Measurements from ENCODE around the gene ANTXR2. TPM values are rescaled to one million over a fixed set of nuclear protein-coding genes. Genes with fewer than 3 reads are reported as not detected.

ANTXR2 gene
- total RNA-seq, 1 experiment from 2014 or later = 7.7 TPM

- H3K36me3 ChIP-seq (replicated peaks; ENCODE audit: control insufficient read depth, insufficient read depth, low read length) = no peaks in the 10 kb centered on the region
- no peak overlapping the region for H3K4me3 ChIP-seq (ENCODE audit: insufficient read depth, low read depth, low read length)
- DNase-seq = no peak
- H3K27me3 ChIP-seq (ENCODE audit: control insufficient read depth, insufficient read depth, low read length) = no peaks in the 10 kb centered on the region
Measured at GRCh38 chr4:79934660-79935059, 138.4 kb downstream of the ANTXR2 start.

- H3K4me3 ChIP-seq (ENCODE audit: insufficient read depth, low read depth, low read length) = no peak overlapping the region
- H3K27me3 ChIP-seq (ENCODE audit: control insufficient read depth, insufficient read depth, low read length) = no peaks in the 10 kb centered on the region
- H3K36me3 ChIP-seq (replicated peaks; ENCODE audit: control insufficient read depth, insufficient read depth, low read length) = no peaks in the 10 kb centered on the region
- no peak for DNase-seq
Measured at GRCh38 chr4:79927931-79928330, 145.1 kb downstream of the ANTXR2 start.

GRCh38 chr4:79923281-79923680, 149.7 kb downstream of the ANTXR2 start:
- no peaks in the 10 kb centered on the region for H3K27me3 ChIP-seq (ENCODE audit: control insufficient read depth, insufficient read depth, low read length)
- H3K36me3 ChIP-seq (replicated peaks; ENCODE audit: control insufficient read depth, insufficient read depth, low read length) = no peaks in the 10 kb centered on the region
- DNase-seq = no peak
- no peak overlapping the region for H3K4me3 ChIP-seq (ENCODE audit: insufficient read depth, low read depth, low read length)

GRCh38 chr4:79922011-79922410, 151.0 kb downstream of the ANTXR2 start:
- H3K27me3 ChIP-seq (ENCODE audit: control insufficient read depth, insufficient read depth, low read length) = no peaks in the 10 kb centered on the region
- DNase-seq = no peak
- no peak overlapping the region for H3K4me3 ChIP-seq (ENCODE audit: insufficient read depth, low read depth, low read length)
- no peaks in the 10 kb centered on the region for H3K36me3 ChIP-seq (replicated peaks; ENCODE audit: control insufficient read depth, insufficient read depth, low read length)

- Histone ChIP-seq H3K4me3 (ENCODE audit: insufficient read depth, low read depth, low read length) (no peak overlapping the region), H3K27me3 (ENCODE audit: control insufficient read depth, insufficient read depth, low read length) (no peaks in the 10 kb centered on the region), H3K36me3 (replicated peaks; ENCODE audit: control insufficient read depth, insufficient read depth, low read length) (no peaks in the 10 kb centered on the region)
- no peak for DNase-seq
Measured at GRCh38 chr4:79920163-79920853, 152.7 kb downstream of the ANTXR2 start.

DNA sequence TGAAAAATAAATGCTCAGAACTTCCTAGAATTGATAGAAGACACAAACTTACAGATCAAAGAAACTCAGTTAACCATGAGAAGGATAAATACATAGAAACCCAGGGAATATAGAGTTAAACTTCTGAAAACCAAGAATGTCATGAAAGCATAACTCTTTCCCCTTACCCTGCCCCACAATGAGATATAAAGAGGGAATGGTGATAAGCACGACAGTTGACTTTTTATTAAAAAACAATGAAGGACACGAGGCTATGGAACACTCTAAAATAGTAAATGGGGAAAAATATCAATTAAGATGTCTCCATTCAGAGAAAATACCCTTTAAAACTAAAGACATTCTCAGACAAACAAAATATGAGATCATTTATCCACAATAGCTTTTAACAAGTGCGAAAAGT, 154.7 kb downstream of the ANTXR2 start:
- no peak for DNase-seq
- H3K4me3 ChIP-seq (ENCODE audit: insufficient read depth, low read depth, low read length) = no peak overlapping the region
- H3K36me3 ChIP-seq (replicated peaks; ENCODE audit: control insufficient read depth, insufficient read depth, low read length) = no peaks in the 10 kb centered on the region
- no peaks in the 10 kb centered on the region for H3K27me3 ChIP-seq (ENCODE audit: control insufficient read depth, insufficient read depth, low read length)

DNA sequence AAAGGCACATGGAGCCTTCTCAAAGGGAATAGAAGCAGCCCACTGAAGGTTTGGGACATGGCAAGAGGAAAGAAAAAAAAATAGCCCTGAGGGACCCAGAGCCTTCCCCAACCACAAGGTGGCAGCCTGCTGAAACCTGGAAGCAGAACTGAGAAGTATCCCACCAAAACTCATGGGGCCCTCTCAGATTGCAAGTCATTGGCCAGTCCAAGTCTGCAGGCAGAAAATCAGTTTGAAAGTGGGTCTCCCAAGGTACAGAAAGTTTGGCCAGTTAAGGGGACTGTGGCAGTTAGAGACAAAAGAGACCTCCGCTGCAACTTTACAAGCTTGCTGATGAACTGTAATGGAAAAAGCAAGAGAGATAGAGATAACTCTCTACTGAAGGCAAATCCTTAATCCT, 155.8 kb downstream of the ANTXR2 start:
- Histone ChIP-seq H3K4me3 (ENCODE audit: insufficient read depth, low read depth, low read length) (no peak overlapping the region), H3K27me3 (ENCODE audit: control insufficient read depth, insufficient read depth, low read length) (no peaks in the 10 kb centered on the region), H3K36me3 (replicated peaks; ENCODE audit: control insufficient read depth, insufficient read depth, low read length) (no peaks in the 10 kb centered on the region)
- DNase-seq = no peak

GRCh38 chr4:79915246-79915645, 157.8 kb downstream of the ANTXR2 start:
- Histone ChIP-seq H3K27me3 (ENCODE audit: control insufficient read depth, insufficient read depth, low read length) (no peaks in the 10 kb centered on the region), H3K36me3 (replicated peaks; ENCODE audit: control insufficient read depth, insufficient read depth, low read length) (no peaks in the 10 kb centered on the region), H3K4me3 (ENCODE audit: insufficient read depth, low read depth, low read length) (no peak overlapping the region)
- DNase-seq = no peak

GRCh38 chr4:79913581-79913980, 159.4 kb downstream of the ANTXR2 start:
- no peak for DNase-seq
- no peaks in the 10 kb centered on the region for H3K36me3 ChIP-seq (replicated peaks; ENCODE audit: control insufficient read depth, insufficient read depth, low read length)

DNA sequence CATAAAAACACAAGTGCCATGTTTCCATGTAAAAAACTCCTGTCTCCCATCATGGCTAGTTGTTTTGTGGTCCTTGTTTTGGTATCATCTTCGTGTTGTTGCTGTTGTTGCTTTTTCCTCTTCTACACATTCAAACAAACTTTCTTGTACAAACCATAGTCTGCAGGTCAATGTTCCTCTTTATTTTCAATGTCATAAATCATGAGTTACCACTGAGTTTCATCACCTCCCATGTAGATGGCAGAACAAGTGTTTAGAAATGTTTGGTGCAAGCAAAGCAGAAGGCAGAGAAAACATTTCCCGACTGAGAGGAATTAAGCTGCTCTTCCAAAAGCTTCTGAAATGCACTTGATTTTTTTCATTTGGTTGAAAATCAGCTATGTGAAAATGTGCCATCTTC, 166.0 kb downstream of the ANTXR2 start:
- DNase-seq = no peak
- H3K27me3 ChIP-seq (ENCODE audit: control insufficient read depth, insufficient read depth, low read length) = no peaks in the 10 kb centered on the region
- no peak overlapping the region for H3K4me3 ChIP-seq (ENCODE audit: insufficient read depth, low read depth, low read length)
- H3K36me3 ChIP-seq (replicated peaks; ENCODE audit: control insufficient read depth, insufficient read depth, low read length) = no peaks in the 10 kb centered on the region

More at GRCh38 chr4:79913581-79913980, 159.4 kb downstream of the ANTXR2 start:
- no peaks in the 10 kb centered on the region for H3K27me3 ChIP-seq (ENCODE audit: control insufficient read depth, insufficient read depth, low read length)
- no peak overlapping the region for H3K4me3 ChIP-seq (ENCODE audit: insufficient read depth, low read depth, low read length)

GRCh38 chr4:79906303-79906702, 166.7 kb downstream of the ANTXR2 start:
- no peaks in the 10 kb centered on the region for H3K27me3 ChIP-seq (ENCODE audit: control insufficient read depth, insufficient read depth, low read length)
- no peaks in the 10 kb centered on the region for H3K36me3 ChIP-seq (replicated peaks; ENCODE audit: control insufficient read depth, insufficient read depth, low read length)

DNA sequence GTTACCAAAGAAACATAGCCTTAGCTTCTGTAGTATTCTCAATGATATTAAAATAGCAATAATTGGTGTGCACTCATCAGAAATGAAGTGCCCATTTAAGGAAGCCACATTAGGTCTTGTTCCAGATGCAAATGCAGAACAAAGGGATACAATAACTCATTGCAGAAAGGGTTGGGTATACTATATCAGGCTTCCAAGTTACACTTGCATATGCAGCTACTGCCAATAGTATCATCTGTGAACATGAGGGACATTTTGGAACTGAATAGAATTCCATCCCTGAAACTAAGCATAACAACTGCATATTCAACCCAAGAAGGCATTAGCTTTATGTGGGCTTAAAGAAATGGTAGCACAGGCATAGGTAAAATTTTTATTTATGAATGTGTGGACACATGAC, 167.8 kb downstream of the ANTXR2 start:
- Histone ChIP-seq H3K4me3 (ENCODE audit: insufficient read depth, low read depth, low read length) (no peak overlapping the region), H3K36me3 (replicated peaks; ENCODE audit: control insufficient read depth, insufficient read depth, low read length) (no peaks in the 10 kb centered on the region), H3K27me3 (ENCODE audit: control insufficient read depth, insufficient read depth, low read length) (no peaks in the 10 kb centered on the region)
- DNase-seq = no peak

More at GRCh38 chr4:79906303-79906702, 166.7 kb downstream of the ANTXR2 start:
- no peak for DNase-seq
- H3K4me3 ChIP-seq (ENCODE audit: insufficient read depth, low read depth, low read length) = no peak overlapping the region

GRCh38 chr4:79904331-79904730, 168.7 kb downstream of the ANTXR2 start:
- H3K4me3 ChIP-seq (ENCODE audit: insufficient read depth, low read depth, low read length) = no peak overlapping the region
- H3K36me3 ChIP-seq (replicated peaks; ENCODE audit: control insufficient read depth, insufficient read depth, low read length) = no peaks in the 10 kb centered on the region
- DNase-seq = no peak
- no peaks in the 10 kb centered on the region for H3K27me3 ChIP-seq (ENCODE audit: control insufficient read depth, insufficient read depth, low read length)

DNA sequence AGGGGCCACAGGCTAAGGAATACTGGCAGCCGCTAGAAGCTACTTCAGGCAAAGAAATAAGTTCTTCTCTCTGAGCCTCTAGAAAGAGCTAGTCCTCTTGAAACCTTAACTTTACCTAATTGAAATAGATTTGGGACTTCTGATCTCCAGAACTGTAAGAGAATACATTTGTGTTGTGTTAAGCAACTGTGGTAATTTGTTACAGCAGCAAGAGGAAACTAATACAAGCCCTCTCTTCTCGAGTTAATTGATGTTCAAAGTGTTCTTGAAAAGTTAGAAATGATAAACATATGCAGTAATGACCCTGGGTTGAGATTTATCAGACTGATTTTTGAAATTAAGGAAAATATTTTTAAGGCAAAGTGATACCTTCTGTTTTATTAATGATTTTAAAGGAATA, 172.8 kb downstream of the ANTXR2 start:
- DNase-seq = no peak
- Histone ChIP-seq H3K36me3 (replicated peaks; ENCODE audit: control insufficient read depth, insufficient read depth, low read length) (no peaks in the 10 kb centered on the region), H3K27me3 (ENCODE audit: control insufficient read depth, insufficient read depth, low read length) (no peaks in the 10 kb centered on the region), H3K4me3 (ENCODE audit: insufficient read depth, low read depth, low read length) (no peak overlapping the region)

DNA sequence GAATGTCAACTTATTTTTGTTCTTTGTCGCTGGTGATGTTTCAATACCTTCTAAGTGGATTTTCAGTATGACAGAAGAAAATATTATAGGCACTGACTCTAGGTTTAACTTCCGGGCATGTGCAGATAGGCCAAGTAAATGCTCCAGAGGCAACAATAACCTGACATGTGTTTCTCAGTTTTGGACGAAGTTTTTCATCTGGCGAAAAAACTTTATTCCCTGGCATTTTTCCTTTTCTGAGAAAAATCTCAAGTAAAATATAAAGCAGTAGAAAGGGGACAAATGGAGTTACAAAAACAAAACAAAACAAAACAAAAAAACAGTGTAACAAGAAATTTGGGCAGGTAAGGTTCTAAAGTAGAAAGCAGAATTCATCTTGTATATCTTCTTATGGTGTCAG, 173.5 kb downstream of the ANTXR2 start:
- no peaks in the 10 kb centered on the region for H3K27me3 ChIP-seq (ENCODE audit: control insufficient read depth, insufficient read depth, low read length)
- no peak overlapping the region for H3K4me3 ChIP-seq (ENCODE audit: insufficient read depth, low read depth, low read length)
- no peaks in the 10 kb centered on the region for H3K36me3 ChIP-seq (replicated peaks; ENCODE audit: control insufficient read depth, insufficient read depth, low read length)
- DNase-seq = no peak

DNA sequence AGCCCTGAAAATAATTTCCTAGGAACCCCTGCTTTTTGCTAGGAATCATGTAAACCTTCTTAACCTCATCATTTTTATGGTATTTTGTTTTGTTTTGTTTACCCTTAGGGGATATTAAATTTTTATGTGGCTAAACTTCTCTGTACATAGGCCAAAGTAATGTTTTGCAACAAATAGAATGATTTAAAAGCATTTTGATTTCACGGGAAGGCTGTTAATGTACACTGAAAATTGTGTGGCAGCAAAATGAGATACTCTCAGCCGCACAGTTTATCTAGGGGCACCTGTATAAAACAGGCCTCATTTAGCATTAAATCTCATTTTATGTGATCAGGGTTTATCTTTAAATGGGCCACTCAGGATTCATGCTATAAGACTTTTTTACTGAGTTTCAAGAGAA, 175.0 kb downstream of the ANTXR2 start:
- Histone ChIP-seq H3K4me3 (ENCODE audit: insufficient read depth, low read depth, low read length) (no peak overlapping the region), H3K36me3 (replicated peaks; ENCODE audit: control insufficient read depth, insufficient read depth, low read length) (no peaks in the 10 kb centered on the region), H3K27me3 (ENCODE audit: control insufficient read depth, insufficient read depth, low read length) (no peaks in the 10 kb centered on the region)
- no peak for DNase-seq

Measured in H7 (cell line).